HEK293 (cell line): ENCODE data around the gene KEAP1.

Experiments used
- CTCF ChIA-PET: fragments of 350-600 bp; formaldehyde crosslinking; extraction: SDS; loops from one replicate; lab custom pipeline; 2021; ENCODE audit warnings: antibody characterized with exemption; lab: Yijun Ruan, JAX
- POLR2A ChIA-PET: fragments of 300-600 bp; formaldehyde crosslinking; extraction: SDS; loops from one replicate; lab custom pipeline; 2020; ENCODE audit warnings: antibody characterized with exemption, inconsistent platforms; lab: Yijun Ruan, JAX
- H3K27ac ChIP-seq: fragments of 200-500 bp; sonication (Bioruptor generic); 2 replicates; pipeline ENCODE4 v1.5.1; 2014; ENCODE audit warnings: low read depth, low read length, control low read depth, inconsistent platforms; ENCODE audit errors: extremely low read depth
- H3K36me3 ChIP-seq, 2 experiments: fragments of 200-500 bp in 1 of 2; sonication (Bioruptor generic) in 1 of 2; 1 replicate in 1 of 2; 2 replicates in 1 of 2; pipeline ENCODE4 v1.5.1; 2014 to 2017; ENCODE audit warnings: inconsistent platforms in 2 of 2, low read length in 2 of 2; ENCODE audit not compliant: control insufficient read depth in 2 of 2, insufficient read depth in 1 of 2
- H3K4me1 ChIP-seq: fragments of 200-500 bp; sonication (Bioruptor generic); 2 replicates; pipeline ENCODE4 v1.5.1; 2014; ENCODE audit warnings: mild to moderate bottlenecking, low read length, inconsistent platforms; ENCODE audit not compliant: control insufficient read depth, insufficient read depth
- H3K4me3 ChIP-seq: 2 replicates; pipeline ENCODE4 v1.5.1; 2011; ENCODE audit warnings: low read depth, mild to moderate bottlenecking, control low read depth, low read length, moderate library complexity
- H3K9me3 ChIP-seq: fragments of 200-500 bp; sonication (Bioruptor generic); 2 replicates; pipeline ENCODE4 v1.5.1; 2014; ENCODE audit warnings: low read depth, low read length, inconsistent platforms; ENCODE audit not compliant: control insufficient read depth, insufficient read depth
- CTCF ChIP-seq: fragments of 450-650 bp; formaldehyde crosslinking; IDR thresholded peaks from 2 replicates; pipeline ENCODE4 v1.5.1; 2016; ENCODE audit warnings: missing biosample characterization, missing genetic modification characterization
- EGR2 ChIP-seq: fragments of 450-650 bp; formaldehyde crosslinking; IDR thresholded peaks from 2 replicates; pipeline ENCODE4 v1.5.1; 2016; ENCODE audit warnings: low read depth, missing biosample characterization, missing genetic modification characterization
- ELK4 ChIP-seq: IDR thresholded peaks from 2 replicates; pipeline ENCODE4 v1.6.1; 2011; ENCODE audit warnings: mild to moderate bottlenecking, low read depth, low read length, borderline replicate concordance
- GLI4 ChIP-seq: fragments of 450-650 bp; formaldehyde crosslinking; IDR thresholded peaks from 2 replicates; pipeline ENCODE4 v1.5.1; 2016; ENCODE audit warnings: missing biosample characterization, missing genetic modification characterization
- SETDB1 ChIP-seq: IDR thresholded peaks from one replicate; pipeline ENCODE4 v1.6.1; 2017; ENCODE audit warnings: mild to moderate bottlenecking, low read length, moderate library complexity, mixed read lengths; ENCODE audit not compliant: insufficient read length
- ZBTB49 ChIP-seq: fragments of 450-650 bp; formaldehyde crosslinking; IDR thresholded peaks from 2 replicates; pipeline ENCODE4 v1.5.1; 2016; ENCODE audit warnings: missing biosample characterization, missing genetic modification characterization, low read depth
- ZBTB6 ChIP-seq: fragments of 450-650 bp; formaldehyde crosslinking; IDR thresholded peaks from 2 replicates; pipeline ENCODE4 v1.5.1; 2017; ENCODE audit warnings: missing biosample characterization, missing genetic modification characterization
- ZFP37 ChIP-seq: fragments of 450-650 bp; formaldehyde crosslinking; IDR thresholded peaks from 2 replicates; pipeline ENCODE4 v1.5.1; 2016; ENCODE audit warnings: missing biosample characterization, missing genetic modification characterization
- ZNF146 ChIP-seq: fragments of 450-650 bp; formaldehyde crosslinking; IDR thresholded peaks from 2 replicates; pipeline ENCODE4 v1.5.1; 2016; ENCODE audit warnings: missing biosample characterization, missing genetic modification characterization
- ZNF16 ChIP-seq: fragments of 450-650 bp; formaldehyde crosslinking; IDR thresholded peaks from 2 replicates; pipeline ENCODE4 v1.5.1; 2016; ENCODE audit warnings: low read depth, missing biosample characterization, missing genetic modification characterization
- ZNF19 ChIP-seq: fragments of 450-650 bp; formaldehyde crosslinking; IDR thresholded peaks from 2 replicates; pipeline ENCODE4; 2016; ENCODE audit warnings: missing biosample characterization, missing genetic modification characterization, low read depth
- ZNF211 ChIP-seq: fragments of 450-650 bp; formaldehyde crosslinking; IDR thresholded peaks from 2 replicates; pipeline ENCODE4 v1.5.1; 2016; ENCODE audit warnings: low read depth, missing biosample characterization, missing genetic modification characterization
- ZNF26 ChIP-seq: fragments of 450-650 bp; formaldehyde crosslinking; IDR thresholded peaks from 2 replicates; pipeline ENCODE4 v1.5.1; 2016; ENCODE audit warnings: missing biosample characterization, missing genetic modification characterization
- ZNF274 ChIP-seq, 2 experiments: fragments of 200-500 bp in 1 of 2; fragments of 450-650 bp in 1 of 2; sonication (Bioruptor generic) in 1 of 2; formaldehyde crosslinking in 1 of 2; IDR thresholded peaks; 2 replicates each; pipeline versions ENCODE4 v1.5.1 to v1.6.1; 2014 to 2016; ENCODE audit warnings: borderline replicate concordance in 1 of 2, inconsistent platforms in 1 of 2, low read length in 1 of 2, missing biosample characterization in 1 of 2, missing genetic modification characterization in 1 of 2
- ZNF341 ChIP-seq: fragments of 450-650 bp; formaldehyde crosslinking; IDR thresholded peaks from 2 replicates; pipeline ENCODE4; 2016; ENCODE audit warnings: low read depth, missing biosample characterization, missing genetic modification characterization
- ZNF362 ChIP-seq: fragments of 450-650 bp; formaldehyde crosslinking; IDR thresholded peaks from 2 replicates; pipeline ENCODE4 v1.5.1; 2016; ENCODE audit warnings: missing biosample characterization, missing genetic modification characterization
- ZNF37A ChIP-seq: fragments of 450-650 bp; IDR thresholded peaks from 2 replicates; pipeline ENCODE4 v1.5.1; 2018; ENCODE audit warnings: missing biosample characterization, missing genetic modification characterization
- ZNF433 ChIP-seq: fragments of 450-650 bp; formaldehyde crosslinking; IDR thresholded peaks from 2 replicates; pipeline ENCODE4 v1.5.1; 2016; ENCODE audit warnings: missing biosample characterization, missing genetic modification characterization, low read depth
- ZNF48 ChIP-seq: fragments of 450-650 bp; formaldehyde crosslinking; IDR thresholded peaks from 2 replicates; pipeline ENCODE4 v1.5.1; 2016; ENCODE audit warnings: missing biosample characterization, missing genetic modification characterization
- ZNF514 ChIP-seq: fragments of 450-650 bp; formaldehyde crosslinking; IDR thresholded peaks from 2 replicates; pipeline ENCODE4 v1.5.1; 2016; ENCODE audit warnings: missing biosample characterization, missing genetic modification characterization
- ZNF600 ChIP-seq: fragments of 450-650 bp; formaldehyde crosslinking; IDR thresholded peaks from 2 replicates; pipeline ENCODE4 v1.5.1; 2016; ENCODE audit warnings: missing biosample characterization, missing genetic modification characterization
- ZNF626 ChIP-seq: fragments of 450-650 bp; sonication (Bioruptor Pico); formaldehyde crosslinking; IDR thresholded peaks from 2 replicates; pipeline ENCODE4 v1.5.1; 2018; ENCODE audit warnings: missing biosample characterization, missing genetic modification characterization, inconsistent platforms
- ZNF629 ChIP-seq: fragments of 450-650 bp; formaldehyde crosslinking; IDR thresholded peaks from 2 replicates; pipeline ENCODE4 v1.5.1; 2017; ENCODE audit warnings: missing biosample characterization, missing genetic modification characterization
- ZNF654 ChIP-seq: fragments of 450-650 bp; formaldehyde crosslinking; IDR thresholded peaks from 2 replicates; pipeline ENCODE4 v1.5.1; 2016; ENCODE audit warnings: low read depth, missing biosample characterization, missing genetic modification characterization
- ZNF660 ChIP-seq: fragments of 450-650 bp; IDR thresholded peaks from 2 replicates; pipeline ENCODE4 v1.5.1; 2018; ENCODE audit warnings: missing biosample characterization, mild to moderate bottlenecking, missing genetic modification characterization
- ZNF670 ChIP-seq: fragments of 450-650 bp; formaldehyde crosslinking; IDR thresholded peaks from 2 replicates; pipeline ENCODE4 v1.5.1; 2016; ENCODE audit warnings: missing biosample characterization, missing genetic modification characterization, low read depth
- ZNF692 ChIP-seq: fragments of 450-650 bp; formaldehyde crosslinking; IDR thresholded peaks from 2 replicates; pipeline ENCODE4 v1.5.1; 2016; ENCODE audit warnings: missing biosample characterization, missing genetic modification characterization
- ZNF768 ChIP-seq: fragments of 450-650 bp; formaldehyde crosslinking; IDR thresholded peaks from 2 replicates; pipeline ENCODE4 v1.5.1; 2018; ENCODE audit warnings: missing biosample characterization, mild to moderate bottlenecking, missing genetic modification characterization

Gene KEAP1

GRCh38 chr19:10471909-10472308, 31.2 kb downstream of the KEAP1 start:
- CTCF ChIA-PET: interaction anchor here (0.6 to 1.7 kb wide), 5 partner anchors 11 to 661 kb away, joined by 3 to 11 read pairs (median 5); no protein-coding TSS in a partner anchor
- no peak overlapping the region for H3K4me3 ChIP-seq
- no peaks in the 10 kb centered on the region for H3K4me1 ChIP-seq
- peaks cover 0 to 4% of the 10 kb centered on the region in 2 experiments; a peak in 1 of 3 replicates for H3K36me3 ChIP-seq
- H3K27ac ChIP-seq: no peak overlapping the region
- POLR2A ChIA-PET: interaction anchor here (0.5 to 0.6 kb wide), 2 partner anchors 11 to 100 kb away, joined by 3 to 4 read pairs; no protein-coding TSS in a partner anchor
- H3K9me3 ChIP-seq: no peaks in the 10 kb centered on the region
- TF ChIP-seq ZNF211 (no peak), ZNF26 (tag by site-specific recombination) (no peak), ZNF433 (tag by site-specific recombination) (no peak), EGR2 (tag by site-specific recombination) (0 out of 2 replicates have a peak, but pooled peaks have one; percentile 28), ZNF19 (tag by site-specific recombination) (no peak), ZNF768 (tag by site-specific recombination) (no peak), ZNF626 (no peak), ZFP37 (tag by site-specific recombination) (no peak), ZBTB49 (tag by site-specific recombination) (no peak), ZNF362 (tag by site-specific recombination) (0 out of 2 replicates have a peak, but pooled peaks have one; percentile 10), ZNF660 (tag by site-specific recombination) (no peak), ZNF37A (tag by site-specific recombination) (no peak), SETDB1 (no peak), ZNF629 (no peak), ZNF670 (no peak), ZNF514 (tag by site-specific recombination) (no peak), ZBTB6 (tag by site-specific recombination) (no peak), ZNF341 (tag by site-specific recombination) (no peak), ZNF16 (tag by site-specific recombination) (no peak), ZNF274 (IDR thresholded peaks at IDR 0.05; ENCODE audit: low read length) (no peak), ZNF274 (tag by site-specific recombination; IDR thresholded peaks at IDR 0.05; ENCODE audit: borderline replicate concordance) (no peak), ELK4 (no peak), ZNF692 (no peak), ZNF654 (tag by site-specific recombination) (peak; percentile 34; the same call in 1 of the 2 replicates), ZNF48 (no peak), GLI4 (tag by site-specific recombination) (no peak), ZNF146 (tag by site-specific recombination) (no peak), ZNF600 (tag by site-specific recombination) (no peak), CTCF (peak; percentile 40; the same call in 1 of the 2 replicates)
